Hepatocyte (in vitro differentiated cells): Measurements from ENCODE around the gene PLXNC1.

Source experiments
- CTCF ChIP-seq: fragments of 200-600 bp; sonication (generic); IDR thresholded peaks from 2 replicates; pipeline ENCODE4 v1.5.1; 2016; ENCODE audit warnings: antibody characterized with exemption, mild to moderate bottlenecking; ENCODE audit not compliant: poor library complexity
- EZH2phosphoT487 ChIP-seq: fragments of 200-600 bp; sonication (generic); IDR thresholded peaks from one replicate; pipeline ENCODE4 v1.6.1; 2018; ENCODE audit warnings: antibody characterized with exemption, mild to moderate bottlenecking, low read depth, moderate library complexity; ENCODE audit not compliant: unreplicated experiment, severe bottlenecking

- TF ChIP-seq CTCF (no peak), EZH2phosphoT487 (no peak)
Observed at GRCh38 chr12:94146166-94146936, 2.0 kb upstream of the PLXNC1 start.
